Heart right ventricle (tissue), 16 donors: ENCODE measurements around the gene EHBP1. TPM values are rescaled to one million over a fixed set of nuclear protein-coding genes. Genes with fewer than 3 reads are reported as not detected.
"Not testable (repeated sequence)": the region's sequence is repeated elsewhere in the genome, so short reads cannot be mapped to it uniquely, and the experiment has no call there.

Experiments used
- ATAC-seq, 8 donors: fragments of 200-7000 bp; cut with Tn5 transposase; one replicate each; pipeline ENCODE4 v1.9.1; 2020; ENCODE audit warnings: mild to moderate bottlenecking in 8 of 8, moderate library complexity in 8 of 8, moderate number of reproducible peaks in 1 of 8
- DNase-seq, 2 donors: peaks; one replicate each; pipeline ENCODE4 v3.0.0-alpha.2; 2020
- H3K27ac ChIP-seq, 10 donors: fragments of 200-600 bp; sonication (generic) in 2 of 10; one replicate each; pipeline versions ENCODE4 v1.5.0 to v1.8.0; 2020 to 2022; ENCODE audit warnings: mild to moderate bottlenecking in 3 of 10
- H3K27me3 ChIP-seq, 7 donors: fragments of 200-600 bp; one replicate each; pipeline ENCODE4 v1.8.0; 2021 to 2022; ENCODE audit warnings: mild to moderate bottlenecking in 2 of 7
- H3K36me3 ChIP-seq, 9 donors: fragments of 200-600 bp; sonication (generic) in 1 of 9; one replicate each; pipeline versions ENCODE4 v1.5.0 to v1.8.0; 2020 to 2022; ENCODE audit warnings: mild to moderate bottlenecking in 2 of 9
- H3K4me1 ChIP-seq, 9 donors: fragments of 200-600 bp; sonication (generic) in 1 of 9; one replicate each; pipeline versions ENCODE4 v1.5.0 to v1.8.0; 2020 to 2022; ENCODE audit warnings: mild to moderate bottlenecking in 4 of 9
- H3K4me3 ChIP-seq, 10 donors: fragments of 200-600 bp; sonication (generic) in 2 of 10; one replicate each; pipeline versions ENCODE4 v1.5.0 to v1.8.0; 2020 to 2022; ENCODE audit warnings: mild to moderate bottlenecking in 7 of 10, moderate library complexity in 2 of 10
- H3K9me3 ChIP-seq, 11 donors: fragments of 200-600 bp in 10 of 11; sonication (generic) in 2 of 11; one replicate each; pipeline versions ENCODE4 v1.5.0 to v1.8.0; 2013 to 2022; ENCODE audit warnings: mild to moderate bottlenecking in 2 of 11, control low read depth in 1 of 11, moderate library complexity in 1 of 11
- WGBS, 2 donors: extraction: QIAGEN DNeasy Blood & Tissue Kit; methylation state at CpG; one replicate each; pipeline ENCODE4 v1.1.7; 2013; ENCODE audit warnings: inconsistent platforms in 1 of 2; 5-methylcytosine and 5-hydroxymethylcytosine counted together
- intact Hi-C, 10 donors: fragments of 100-400 bp; cut with DNase I; formaldehyde crosslinking; loops; one replicate each; pipeline versions ENCODE4 v1.11.1 to v1.14.2; 2022
- polyA plus RNA-seq, 2 donors: library from polyadenylated mRNA; stranded (reverse); fragments of 200-250 nt; gene quantifications; one replicate each; pipeline ENCODE4 v1.2.3, GENCODE V29; 2013
- total RNA-seq, 10 donors: library from RNA; stranded (reverse); fragmentation: NEBNext Ultra II Directional in 3 of 10; extraction: Animal tissue kit (Norgen Biotek cat#: 25700) in 3 of 10; gene quantifications; one replicate each; pipeline versions ENCODE4 v1.2.1 to v1.2.4, GENCODE V29; 2021 to 2023
- TF ChIP-seq, protein P1 (sequence below), 9 donors: fragments of 200-600 bp; sonication (generic) in 2 of 9; IDR thresholded peaks; one replicate each; pipeline versions ENCODE4 v1.5.0 to v1.8.0; 2021 to 2022; ENCODE audit warnings: antibody characterized with exemption in 9 of 9, mild to moderate bottlenecking in 5 of 9, moderate library complexity in 1 of 9
- donor health status: Arrhythmogenic right ventricular cardiomyopathy.
- donor health status: ischemic (EF 13 %, LVEDD 7.1; RV severe dilation, severe dysfunction).
- donor health status: healthy with polysubstance abuse.
- donor health status: DM: no; HTN: yes; CAD: no.
- donor health status: DM: no; HTN: no; CAD: no.
- donor health status: ischemic (EF 25% LVEDD 6.9; RV normal size, moderate dysfunction).
- donor health status: ischemic (EF 25% LVEDD 5.7; RV mildly dilated, moderate dysfunction).
- donor health status: healthy.
- donor health status: DM: yes; HTN: yes; CAD: no.
- donor health status: Ischemic cardiomyopathy.
- donor health status: ischemic (EF 35%, LVEDD 5.7; RV mildly dilated, moderate dysfunction).
- donor health status: nonischemic (EF 11% LVEDD 7.7; RV severe dilation, severe dysfunction).
- donor health status: DM: yes; HTN: yes; CAD: no.
- donor health status: PGD.
- donor health status: ischemic (EF 29% LVEDD 5.4; RV normal size, mild dysfunction).
- donor health status: nonischemic (EF 23%, LVEDD 6.1; RV moderate dilation, normal function).

The EHBP1 gene
- total and polyA plus RNA-seq, 12 donors: 7.8 to 26.1 (median 20.1) TPM

DNA sequence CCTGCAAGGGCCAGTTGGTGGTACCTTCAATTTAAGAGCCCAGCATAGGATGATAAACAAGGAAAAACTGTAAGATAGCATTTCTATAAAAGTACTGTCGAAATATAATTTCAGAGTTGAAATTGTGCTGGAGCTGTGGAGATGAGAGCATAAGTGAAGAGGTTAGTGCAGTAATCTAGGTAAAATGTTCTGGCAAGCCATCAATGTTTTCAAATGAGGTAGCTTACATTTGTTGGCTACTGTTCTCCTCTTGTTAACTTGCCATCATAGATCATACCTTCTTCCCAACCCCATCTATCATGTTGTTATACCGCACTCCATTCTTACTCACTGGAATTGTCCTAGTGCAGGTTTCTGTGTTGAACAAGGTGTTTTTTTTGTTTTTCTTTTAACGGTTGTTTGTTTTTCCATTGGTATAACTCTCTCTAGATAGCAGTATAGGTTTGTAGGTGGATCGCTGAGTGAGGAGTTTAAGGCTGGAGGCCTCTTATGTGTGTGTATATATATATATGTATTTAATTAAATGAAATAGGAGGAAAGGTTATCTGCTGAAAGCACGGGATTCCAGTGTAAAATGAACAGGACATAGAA, 40.5 kb downstream of the EHBP1 start:
- Histone ChIP-seq H3K9me3 (peaks cover 0 to 11% (median 0%) of the 10 kb centered on the region in 11 donors), H3K4me1 (peaks cover 0 to 4% (median 0%) of the 10 kb centered on the region in 9 donors), H3K4me3 (no peak overlapping the region), H3K27ac (no peak overlapping the region), H3K36me3 (peaks cover 0 to 3% (median 0%) of the 10 kb centered on the region in 9 donors), H3K27me3 (no peaks in the 10 kb centered on the region)
- no peak for ATAC-seq
- WGBS, 2 donors: 92% methylated on average over 5 of the region's 5 CpGs
- DNase-seq: no peak
- intact Hi-C loops: no loop called here
- TF ChIP-seq, protein P1, sequence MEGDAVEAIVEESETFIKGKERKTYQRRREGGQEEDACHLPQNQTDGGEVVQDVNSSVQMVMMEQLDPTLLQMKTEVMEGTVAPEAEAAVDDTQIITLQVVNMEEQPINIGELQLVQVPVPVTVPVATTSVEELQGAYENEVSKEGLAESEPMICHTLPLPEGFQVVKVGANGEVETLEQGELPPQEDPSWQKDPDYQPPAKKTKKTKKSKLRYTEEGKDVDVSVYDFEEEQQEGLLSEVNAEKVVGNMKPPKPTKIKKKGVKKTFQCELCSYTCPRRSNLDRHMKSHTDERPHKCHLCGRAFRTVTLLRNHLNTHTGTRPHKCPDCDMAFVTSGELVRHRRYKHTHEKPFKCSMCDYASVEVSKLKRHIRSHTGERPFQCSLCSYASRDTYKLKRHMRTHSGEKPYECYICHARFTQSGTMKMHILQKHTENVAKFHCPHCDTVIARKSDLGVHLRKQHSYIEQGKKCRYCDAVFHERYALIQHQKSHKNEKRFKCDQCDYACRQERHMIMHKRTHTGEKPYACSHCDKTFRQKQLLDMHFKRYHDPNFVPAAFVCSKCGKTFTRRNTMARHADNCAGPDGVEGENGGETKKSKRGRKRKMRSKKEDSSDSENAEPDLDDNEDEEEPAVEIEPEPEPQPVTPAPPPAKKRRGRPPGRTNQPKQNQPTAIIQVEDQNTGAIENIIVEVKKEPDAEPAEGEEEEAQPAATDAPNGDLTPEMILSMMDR (IDR thresholded peaks at IDR 0.05): no peak

DNA sequence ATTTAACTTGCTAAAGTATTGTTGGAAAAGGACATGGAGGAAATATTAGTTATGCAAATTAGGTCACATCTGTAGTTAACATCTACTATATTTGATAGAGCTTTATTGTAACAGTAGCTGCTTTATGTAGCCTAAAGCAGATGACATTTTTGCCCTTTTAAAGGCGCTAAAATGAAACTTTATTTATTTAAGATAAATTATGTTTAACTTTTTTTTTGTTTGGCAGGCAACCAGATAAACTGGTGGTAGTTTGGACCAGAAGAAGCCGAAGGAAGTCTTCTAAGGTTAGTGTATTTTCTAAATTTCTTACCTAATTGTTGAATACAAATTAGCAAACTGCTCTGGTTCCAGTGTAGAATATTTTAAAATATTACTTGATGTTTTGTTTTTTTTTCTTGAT, 41.7 kb downstream of the EHBP1 start:
- WGBS, 2 donors: 60 to 80% methylated on average over 2 of the region's 2 CpGs
- Histone ChIP-seq H3K4me3 (no peak overlapping the region), H3K9me3 (peaks cover 0 to 11% (median 0%) of the 10 kb centered on the region in 11 donors), H3K27ac (no peak overlapping the region), H3K36me3 (peaks cover 0 to 3% (median 0%) of the 10 kb centered on the region in 9 donors), H3K27me3 (no peaks in the 10 kb centered on the region), H3K4me1 (no peaks in the 10 kb centered on the region)
- ATAC-seq: no peak
- DNase-seq: no peak
- TF ChIP-seq, protein P1 (IDR thresholded peaks at IDR 0.05): no peak
- intact Hi-C loops: no loop called here

DNA sequence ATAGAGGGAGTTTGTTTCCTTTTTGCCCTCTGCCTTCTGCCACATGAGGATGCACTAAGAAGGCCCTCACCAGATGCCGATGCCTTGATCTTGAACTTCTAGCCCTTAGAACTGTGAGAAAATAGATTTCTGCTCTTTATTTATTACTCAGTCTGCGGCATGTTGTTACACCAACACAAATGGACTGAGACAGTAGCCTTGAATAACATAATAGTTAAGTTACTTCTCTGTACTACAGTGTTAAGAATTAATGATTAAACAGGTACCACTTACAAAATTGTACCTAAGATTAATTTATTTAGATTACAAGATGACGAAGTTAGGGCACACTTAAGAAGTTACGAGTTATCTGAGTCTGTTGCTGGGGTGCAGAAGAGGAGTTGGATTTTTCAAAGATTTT, 42.4 kb downstream of the EHBP1 start:
- DNase-seq (no peak), ATAC-seq (no peak)
- Histone ChIP-seq H3K4me3 (no peak overlapping the region), H3K27me3 (no peaks in the 10 kb centered on the region), H3K4me1 (no peaks in the 10 kb centered on the region), H3K27ac (no peak overlapping the region), H3K9me3 (peaks cover 0 to 11% (median 0%) of the 10 kb centered on the region in 11 donors), H3K36me3 (peaks cover 0 to 3% (median 0%) of the 10 kb centered on the region in 9 donors)
- TF ChIP-seq, protein P1 (IDR thresholded peaks at IDR 0.05): no peak
- WGBS, 2 donors: 97 to 99% methylated on average over 4 of the region's 4 CpGs
- intact Hi-C loops: no loop called here

DNA sequence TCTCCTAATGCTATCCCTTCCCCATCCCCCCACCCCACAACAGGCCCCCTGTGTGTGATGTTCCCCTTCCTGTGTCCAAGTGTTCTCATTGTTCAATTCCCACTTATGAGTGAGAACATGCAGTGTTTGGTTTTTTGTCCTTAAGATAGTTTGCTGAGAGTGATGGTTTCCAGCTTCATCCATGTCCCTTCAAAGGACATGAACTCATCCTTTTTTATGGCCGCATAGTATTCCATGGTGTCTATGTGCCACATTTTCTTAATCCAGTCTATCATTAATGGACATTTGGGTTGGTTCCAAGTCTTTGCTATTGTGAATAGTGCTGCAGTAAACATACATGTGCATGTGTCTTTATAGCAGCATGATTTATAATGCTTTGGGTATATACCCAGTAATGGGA, 43.6 kb downstream of the EHBP1 start:
- H3K4me3 ChIP-seq, H3K27me3 ChIP-seq, intact Hi-C loops, DNase-seq, ATAC-seq, H3K27ac ChIP-seq, H3K4me1 ChIP-seq, H3K36me3 ChIP-seq: not testable (repeated sequence)
- peaks cover 0 to 16% (median 0%) of the 10 kb centered on the region in 11 donors for H3K9me3 ChIP-seq
- 83 to 100% methylated on average over 1 of the region's 1 CpG for WGBS, 2 donors

DNA sequence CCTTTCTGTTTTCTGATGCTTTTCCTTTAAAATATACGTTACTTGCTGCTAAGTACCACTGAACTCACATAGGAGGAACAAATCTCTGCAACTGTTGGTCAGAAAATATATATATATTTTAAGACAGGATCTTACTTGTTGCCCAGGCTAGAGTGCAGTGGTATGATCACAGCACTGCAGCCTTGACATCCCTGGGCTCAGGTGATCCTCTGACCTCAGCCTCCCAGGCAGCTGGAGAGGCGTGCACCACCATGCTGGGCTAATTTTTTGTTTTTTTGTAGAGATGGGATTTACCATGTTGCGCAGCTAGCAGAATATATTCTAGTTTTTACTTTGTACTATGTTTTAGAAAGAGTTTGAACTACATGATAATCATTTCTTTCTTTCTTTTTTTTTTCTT, 51.5 kb downstream of the EHBP1 start:
- ATAC-seq (no peak), DNase-seq (no peak)
- H3K27me3 ChIP-seq: no peaks in the 10 kb centered on the region
- H3K36me3 ChIP-seq: no peaks in the 10 kb centered on the region
- TF ChIP-seq, protein P1 (IDR thresholded peaks at IDR 0.05): no peak
- peaks cover 0 to 13% (median 0%) of the 10 kb centered on the region in 11 donors for H3K9me3 ChIP-seq
- no peak overlapping the region for H3K27ac ChIP-seq
- H3K4me1 ChIP-seq: no peaks in the 10 kb centered on the region
- 97 to 98% methylated on average over 3 of the region's 3 CpGs for WGBS, 2 donors
- no peak overlapping the region for H3K4me3 ChIP-seq
- intact Hi-C loops: no loop called here
